ENCODE measurements around the gene FRRS1.
A peak's percentile ranks its signal among the peaks of the same experiment; 100 is the strongest.

Gene FRRS1

DNA sequence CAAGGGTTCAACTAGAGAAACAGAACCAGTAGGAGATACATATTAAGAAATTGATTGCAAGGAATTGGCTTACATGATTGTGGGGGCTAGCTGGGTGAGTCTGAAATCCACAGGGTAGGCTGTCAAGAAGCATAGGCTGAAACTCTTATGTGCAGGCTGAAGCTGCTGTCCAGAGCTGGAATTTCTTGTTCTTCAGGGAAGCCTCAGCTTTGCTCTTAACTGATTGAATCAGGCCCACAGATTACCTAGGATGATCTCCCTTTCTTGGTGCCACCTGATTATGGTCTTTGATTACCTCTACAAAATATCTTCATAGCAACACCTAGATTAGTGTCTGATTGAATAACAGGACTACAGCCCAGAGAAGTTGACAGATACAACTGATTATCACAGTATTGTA, 22.5 kb upstream of the FRRS1 start:
- Histone ChIP-seq H3K27me3 (peaks cover 0 to 8% (median 0%) of the 10 kb centered on the region in 11 experiments; a peak in 2 of 22 replicates), H3K27ac (no peak overlapping the region), H3K4me2 (no peak overlapping the region), H3K4me3 (no peak overlapping the region), H3K9me3 (replicated peaks in 1 of 11) (no peaks in the 10 kb centered on the region), H3K36me3 (no peaks in the 10 kb centered on the region), H3K9ac (no peak overlapping the region), H4K20me1 (no peaks in the 10 kb centered on the region), H3K4me1 (peaks cover 14 to 34% (median 24%) of the 10 kb centered on the region in 10 experiments)
- no peak for TF ChIP-seq Cebpa-rat (IDR thresholded peaks at IDR 0.05)

DNA sequence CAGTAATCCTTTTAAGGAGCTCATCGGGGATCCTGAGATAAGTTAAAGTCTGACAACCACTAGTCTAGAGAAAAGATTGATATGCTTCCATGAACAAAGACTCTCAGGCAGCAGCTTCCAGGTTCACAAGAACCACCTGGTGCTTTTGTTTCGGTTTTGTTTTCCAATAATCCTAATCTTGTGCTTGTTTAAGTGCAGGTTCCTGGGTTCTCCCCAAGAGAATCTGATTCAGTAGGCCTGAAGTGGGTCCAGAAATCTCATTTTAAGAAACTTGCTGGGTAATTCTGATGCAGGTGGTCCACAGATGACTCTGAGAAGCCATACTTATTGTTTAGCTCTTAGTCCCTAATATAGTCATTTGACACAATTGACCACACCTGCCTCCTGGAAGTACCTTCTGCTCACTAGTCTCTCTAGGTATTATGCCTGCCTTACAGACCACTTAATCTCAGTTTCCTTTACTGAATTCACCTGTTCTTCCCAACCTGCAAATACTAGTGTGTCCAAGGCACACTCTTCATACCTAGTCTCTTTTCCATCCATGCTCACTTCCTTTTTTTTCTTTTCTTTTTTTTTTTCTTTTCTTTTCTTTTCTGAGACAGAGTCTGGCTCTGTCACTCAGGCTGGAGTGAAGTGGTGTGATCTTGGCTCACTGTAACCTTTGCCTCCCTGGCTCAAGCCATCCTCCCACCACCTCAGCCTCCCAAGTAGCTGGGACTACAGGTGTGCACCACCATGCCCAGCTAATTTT, 20.5 kb upstream of the FRRS1 start:
- H3K4me2 ChIP-seq: peak overlapping the region in 6 of 11 experiments; percentile 6 to 62 (median 19); a peak in 6 of 22 replicates
- no peaks in the 10 kb centered on the region for H4K20me1 ChIP-seq
- H3K9me3 ChIP-seq (replicated peaks in 1 of 11): no peaks in the 10 kb centered on the region
- no peak overlapping the region for H3K9ac ChIP-seq
- H3K4me1 ChIP-seq: peaks cover 14 to 33% (median 24%) of the 10 kb centered on the region in 10 experiments
- H3K4me3 ChIP-seq: no peak overlapping the region
- peaks cover 0 to 8% (median 0%) of the 10 kb centered on the region in 11 experiments; a peak in 2 of 22 replicates for H3K27me3 ChIP-seq
- TF ChIP-seq Cebpa-rat (IDR thresholded peaks at IDR 0.05): no peak
- no peak overlapping the region for H3K27ac ChIP-seq
- no peaks in the 10 kb centered on the region for H3K36me3 ChIP-seq

DNA sequence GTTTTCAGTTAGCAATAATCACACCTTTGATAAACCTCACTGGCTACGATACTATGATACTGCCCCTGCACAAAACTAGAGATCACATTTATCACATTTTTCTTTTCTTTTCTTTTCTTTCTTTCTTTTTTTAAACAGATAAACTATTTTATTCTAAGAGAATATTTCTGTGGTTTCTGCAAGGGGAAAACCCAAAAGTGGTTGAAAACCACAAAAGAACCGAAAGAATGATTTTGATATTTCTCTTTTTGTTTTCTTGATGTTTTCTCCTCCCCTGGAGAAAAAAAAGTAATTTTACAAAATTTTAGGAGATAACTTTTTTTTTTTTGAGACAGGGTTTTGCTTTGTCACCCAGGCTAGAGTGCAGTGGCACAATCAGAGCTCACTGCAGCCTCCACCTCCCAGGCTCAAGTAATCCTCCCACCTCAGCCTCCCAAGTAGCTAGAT, 18.4 kb upstream of the FRRS1 start:
- Histone ChIP-seq H3K27me3 (peaks cover 0 to 8% (median 0%) of the 10 kb centered on the region in 11 experiments; a peak in 2 of 22 replicates), H3K36me3 (no peaks in the 10 kb centered on the region), H4K20me1 (no peaks in the 10 kb centered on the region), H3K4me2 (peak overlapping the region; percentile 50 to 72 (median 62)), H3K9me3 (replicated peaks in 1 of 11) (no peaks in the 10 kb centered on the region), H3K27ac (no peak overlapping the region), H3K9ac (no peak overlapping the region; a peak in 1 of 22 replicates), H3K4me3 (no peak overlapping the region), H3K4me1 (peaks cover 14 to 33% (median 24%) of the 10 kb centered on the region in 10 experiments)
- no peak for TF ChIP-seq Cebpa-rat (IDR thresholded peaks at IDR 0.05)

GRCh38 chr1:99784143-99784542, 17.7 kb upstream of the FRRS1 start:
- Histone ChIP-seq H3K9me3 (replicated peaks in 1 of 11) (no peaks in the 10 kb centered on the region), H3K9ac (peak overlapping the region in 1 of 11 experiments; percentile 8; a peak in 1 of 22 replicates), H3K27me3 (peaks cover 0 to 8% (median 0%) of the 10 kb centered on the region in 11 experiments; a peak in 2 of 22 replicates), H4K20me1 (no peaks in the 10 kb centered on the region), H3K4me2 (peak overlapping the region; percentile 50 to 72 (median 62); a peak in 20 of 22 replicates), H3K4me3 (no peak overlapping the region), H3K27ac (no peak overlapping the region; a peak in 1 of 22 replicates), H3K36me3 (no peaks in the 10 kb centered on the region), H3K4me1 (peaks cover 14 to 33% (median 24%) of the 10 kb centered on the region in 10 experiments)
- no peak for TF ChIP-seq Cebpa-rat (IDR thresholded peaks at IDR 0.05)

GRCh38 chr1:99782920-99783319, 16.5 kb upstream of the FRRS1 start:
- H3K36me3 ChIP-seq: no peaks in the 10 kb centered on the region

GRCh38 chr1:99782397-99782796, 16.0 kb upstream of the FRRS1 start:
- Histone ChIP-seq H3K9me3 (replicated peaks in 1 of 11) (no peaks in the 10 kb centered on the region), H3K27me3 (peaks cover 0 to 8% (median 0%) of the 10 kb centered on the region in 11 experiments; a peak in 2 of 22 replicates), H3K4me3 (no peak overlapping the region), H3K27ac (no peak overlapping the region), H4K20me1 (no peaks in the 10 kb centered on the region), H3K36me3 (no peaks in the 10 kb centered on the region), H3K4me1 (peaks cover 14 to 33% (median 24%) of the 10 kb centered on the region in 10 experiments), H3K9ac (no peak overlapping the region), H3K4me2 (no peak overlapping the region)
- TF ChIP-seq Cebpa-rat (IDR thresholded peaks at IDR 0.05): no peak

More at GRCh38 chr1:99782920-99783319, 16.5 kb upstream of the FRRS1 start:
- Histone ChIP-seq H3K4me2 (no peak overlapping the region), H3K27ac (no peak overlapping the region), H3K9me3 (replicated peaks in 1 of 11) (no peaks in the 10 kb centered on the region), H3K4me1 (peaks cover 14 to 33% (median 24%) of the 10 kb centered on the region in 10 experiments), H3K27me3 (peaks cover 0 to 8% (median 0%) of the 10 kb centered on the region in 11 experiments; a peak in 2 of 22 replicates), H3K4me3 (no peak overlapping the region), H4K20me1 (no peaks in the 10 kb centered on the region), H3K9ac (no peak overlapping the region)
- no peak for TF ChIP-seq Cebpa-rat (IDR thresholded peaks at IDR 0.05)

GRCh38 chr1:99781798-99782197, 15.4 kb upstream of the FRRS1 start:
- no peak overlapping the region for H3K4me3 ChIP-seq
- H3K27me3 ChIP-seq: peaks cover 0 to 8% (median 0%) of the 10 kb centered on the region in 11 experiments; a peak in 2 of 22 replicates
- H3K27ac ChIP-seq: no peak overlapping the region
- no peaks in the 10 kb centered on the region for H4K20me1 ChIP-seq
- H3K4me2 ChIP-seq: no peak overlapping the region
- no peak for TF ChIP-seq Cebpa-rat (IDR thresholded peaks at IDR 0.05)
- no peaks in the 10 kb centered on the region for H3K9me3 ChIP-seq (replicated peaks in 1 of 11)
- H3K9ac ChIP-seq: no peak overlapping the region
- no peaks in the 10 kb centered on the region for H3K36me3 ChIP-seq
- peaks cover 14 to 32% (median 23%) of the 10 kb centered on the region in 10 experiments for H3K4me1 ChIP-seq

GRCh38 chr1:99777752-99778151, 11.3 kb upstream of the FRRS1 start:
- H3K4me1 ChIP-seq: no peaks in the 10 kb centered on the region
- no peak for TF ChIP-seq Cebpa-rat (IDR thresholded peaks at IDR 0.05)
- H3K4me3 ChIP-seq: no peak overlapping the region
- H3K4me2 ChIP-seq: no peak overlapping the region
- no peaks in the 10 kb centered on the region for H3K9me3 ChIP-seq (replicated peaks in 1 of 11)
- H3K9ac ChIP-seq: no peak overlapping the region
- H3K36me3 ChIP-seq: no peaks in the 10 kb centered on the region
- no peaks in the 10 kb centered on the region; a peak in 1 of 22 replicates for H3K27me3 ChIP-seq
- no peaks in the 10 kb centered on the region for H4K20me1 ChIP-seq
- H3K27ac ChIP-seq: no peak overlapping the region

GRCh38 chr1:99776120-99776519, 9.7 kb upstream of the FRRS1 start:
- H3K36me3 ChIP-seq: no peaks in the 10 kb centered on the region

More at GRCh38 chr1:99776120-99776519, 9.7 kb upstream of the FRRS1 start:
- Histone ChIP-seq H3K27ac (no peak overlapping the region), H3K9ac (no peak overlapping the region), H3K4me2 (no peak overlapping the region), H3K4me1 (peaks cover 0 to 7% (median 0%) of the 10 kb centered on the region in 10 experiments; a peak in 2 of 20 replicates), H3K27me3 (no peaks in the 10 kb centered on the region; a peak in 1 of 22 replicates), H4K20me1 (no peaks in the 10 kb centered on the region), H3K9me3 (replicated peaks in 1 of 11) (no peaks in the 10 kb centered on the region), H3K4me3 (no peak overlapping the region)
- no peak for TF ChIP-seq Cebpa-rat (IDR thresholded peaks at IDR 0.05)
